Measurements from ENCODE around the gene ZNF276.
"Not testable (repeated sequence)": the region's sequence is repeated elsewhere in the genome, so short reads cannot be mapped to it uniquely, and the experiment has no call there.

ZNF276 gene

GRCh38 chr16:89779231-89779908, 58.0 kb downstream of the ZNF276 start:
- in situ Hi-C loops (cut with MboI; ENCODE audit: low sequenced_read_pairs), result no loop called here

- in situ Hi-C loops (cut with MboI; ENCODE audit: low sequenced_read_pairs), result no loop called here
These were observed 58.6 kb downstream of the ZNF276 start for GRCh38 chr16:89779909-89780305.

DNA sequence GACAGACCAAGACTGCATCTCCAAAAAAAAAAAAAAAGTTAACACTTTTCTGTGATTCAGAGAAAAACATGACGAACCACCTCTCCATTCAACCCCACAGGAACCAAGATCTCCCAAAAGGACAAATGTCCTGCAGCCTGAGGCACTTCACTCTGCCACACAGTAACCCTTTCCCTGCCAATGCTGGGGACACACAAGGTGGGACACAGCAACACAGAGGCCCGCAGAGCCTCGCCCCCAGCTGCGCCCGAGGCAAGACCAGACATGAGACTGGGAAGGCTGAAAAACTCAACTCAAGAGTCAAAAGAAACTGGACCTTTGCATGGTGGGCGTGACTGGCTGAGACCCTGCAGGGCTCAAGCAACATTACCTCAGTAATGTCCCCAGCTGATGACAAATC, 61.2 kb downstream of the ZNF276 start:
- in situ Hi-C loops (cut with MboI; ENCODE audit: low sequenced_read_pairs), result no loop called here

DNA sequence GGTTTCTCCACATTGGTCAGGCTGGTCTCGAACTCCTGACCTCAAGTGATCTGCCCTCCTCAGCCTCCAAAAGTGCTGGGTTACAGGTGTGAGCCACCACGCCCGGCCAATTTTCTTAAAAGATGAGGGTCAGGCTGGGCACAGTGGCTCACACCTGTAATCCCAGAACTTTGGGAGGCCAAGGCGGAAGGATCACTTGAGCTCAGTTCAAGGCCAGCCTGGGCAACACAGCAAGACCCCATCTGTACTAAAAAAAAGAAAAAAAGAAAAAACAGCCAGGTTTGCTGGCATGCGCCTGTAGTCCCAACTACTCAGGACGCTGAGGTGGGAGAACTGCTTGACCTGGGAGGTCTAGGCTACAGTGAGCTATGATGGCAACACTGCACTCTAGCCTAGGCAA, 62.6 kb downstream of the ZNF276 start:
- in situ Hi-C loops (cut with MboI; ENCODE audit: low sequenced_read_pairs), result not testable (repeated sequence)

- in situ Hi-C loops (cut with MboI; ENCODE audit: low sequenced_read_pairs), result no loop called here
These were observed 63.1 kb downstream of the ZNF276 start for GRCh38 chr16:89784406-89784805.

DNA sequence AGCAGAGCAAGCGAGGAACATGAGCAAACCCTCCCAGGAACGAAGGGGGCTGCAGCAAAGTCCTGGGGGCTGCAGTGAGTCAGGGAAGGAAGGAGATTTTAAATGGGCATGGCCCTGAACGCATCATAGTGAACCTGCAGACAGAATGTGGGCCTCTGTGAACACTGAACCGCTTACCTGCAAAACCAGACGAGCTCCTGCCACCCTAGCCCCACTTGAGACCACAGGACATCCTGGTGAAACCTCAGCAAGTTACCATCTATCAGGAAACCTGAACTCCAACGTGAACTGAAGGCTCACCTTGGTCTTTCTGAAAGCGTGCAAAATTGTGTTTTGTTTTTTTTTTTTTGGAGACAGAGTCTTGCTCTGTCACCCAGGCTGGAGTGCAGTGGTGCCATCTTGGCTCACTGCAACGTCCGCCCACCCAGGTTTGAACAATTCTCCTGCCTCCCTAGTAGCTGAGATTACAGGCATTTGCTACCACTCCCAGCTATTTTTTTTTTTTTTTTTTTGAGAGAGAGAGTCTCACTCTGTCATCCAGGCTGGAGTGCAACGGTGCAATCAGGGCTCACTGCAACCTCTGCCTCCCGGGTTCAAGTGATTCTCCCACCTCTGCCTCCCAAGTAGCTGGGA, 64.3 kb downstream of the ZNF276 start:
- in situ Hi-C loops (cut with MboI; ENCODE audit: low sequenced_read_pairs), result no loop called here

DNA sequence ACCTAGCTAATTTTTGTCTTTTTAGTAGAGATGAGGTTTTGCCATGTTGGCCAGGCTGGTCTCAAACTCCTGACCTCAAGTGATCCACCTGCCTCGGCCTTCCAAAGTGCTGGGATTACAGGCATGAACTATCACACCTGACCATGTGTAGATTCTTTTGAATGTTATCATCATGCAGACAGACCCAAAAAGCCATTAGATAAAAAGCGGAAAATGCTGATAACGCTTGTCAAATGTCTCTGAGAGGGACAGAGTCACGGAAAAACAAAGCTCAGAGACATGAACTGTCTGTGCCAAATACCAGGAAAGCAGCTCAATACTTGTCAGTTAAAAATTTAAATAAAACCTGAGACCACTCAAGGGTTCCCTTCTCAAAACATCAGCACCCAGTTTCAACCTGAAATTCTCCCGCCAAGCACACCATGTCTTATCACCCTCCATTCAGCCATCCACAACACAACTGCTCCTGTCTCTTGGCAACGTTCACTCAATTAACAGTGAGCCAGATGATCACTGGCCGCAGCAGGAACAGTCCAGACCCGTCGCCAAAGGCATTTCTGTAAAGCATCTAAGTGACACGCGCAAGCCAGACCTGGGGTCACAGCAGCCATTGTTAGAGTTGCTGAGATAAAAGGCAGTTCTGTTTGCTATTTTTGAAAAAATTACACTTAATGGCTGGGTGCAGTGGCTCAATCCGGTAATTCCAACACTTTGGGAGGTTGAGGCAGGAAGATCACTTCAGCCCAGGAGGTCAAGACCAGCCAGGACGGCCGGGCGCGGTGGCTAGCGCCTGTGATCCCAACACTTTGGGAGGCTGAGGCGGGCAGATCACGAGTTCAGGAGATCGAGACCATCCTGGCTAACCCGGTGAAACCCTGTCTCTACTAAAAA, 65.4 kb downstream of the ZNF276 start:
- in situ Hi-C loops (cut with MboI; ENCODE audit: low sequenced_read_pairs), result no loop called here

DNA sequence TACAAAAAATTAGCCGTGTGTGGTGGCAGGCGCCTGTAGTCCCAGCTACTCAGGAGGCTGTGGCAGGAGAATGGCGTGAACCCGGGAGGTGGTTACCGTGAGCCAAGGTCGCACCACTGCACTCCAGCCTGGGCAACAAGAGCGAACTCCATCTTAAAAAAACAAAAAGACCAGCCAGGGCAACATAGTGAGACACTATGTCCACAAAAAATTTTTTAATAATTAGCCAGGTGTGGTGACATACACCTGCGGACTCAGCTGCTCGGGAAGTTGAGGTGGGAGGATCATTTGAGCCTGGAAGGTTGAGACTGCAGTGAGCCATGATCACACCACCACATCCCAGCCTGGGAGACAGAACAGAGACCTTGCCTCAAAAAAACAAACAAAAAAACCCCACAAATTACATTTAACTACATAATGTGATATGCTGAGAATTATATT, 66.0 kb downstream of the ZNF276 start:
- in situ Hi-C loops (cut with MboI; ENCODE audit: low sequenced_read_pairs), result no loop called here

All from HL-60/S4 treated with retinoic acid at 250 ng/mL for 4 days and 3 days (cell line).